Kidney epithelial cell (primary cell): ENCODE results near the gene BEX1. TPM values are rescaled to one million over a fixed set of nuclear protein-coding genes. Genes with fewer than 3 reads are reported as not detected.

Experiments used
- DNase-seq: peaks from one replicate; pipeline ENCODE4 v3.0.0-alpha.2; 2010; ENCODE audit warnings: low read depth
- H3K27me3 ChIP-seq: 2 replicates; pipeline ENCODE4 v1.6.0; 2011; ENCODE audit warnings: low read length; ENCODE audit not compliant: control insufficient read depth, insufficient read depth
- H3K36me3 ChIP-seq: 2 replicates; pipeline ENCODE4 v1.5.1; 2011; ENCODE audit warnings: low read length; ENCODE audit not compliant: control insufficient read depth, insufficient read depth
- H3K4me3 ChIP-seq: 2 replicates; pipeline ENCODE4 v1.5.1; 2011; ENCODE audit warnings: low read depth, mild to moderate bottlenecking, control low read depth, low read length
- CTCF ChIP-seq: IDR thresholded peaks from 2 replicates; pipeline ENCODE4 v1.5.1; 2011; ENCODE audit warnings: mild to moderate bottlenecking, moderate library complexity, low read length, control low read depth, inconsistent platforms; ENCODE audit not compliant: insufficient read depth, poor library complexity, severe bottlenecking
- total RNA-seq: library from RNA; depleted of rRNA; stranded (reverse); fragments of >200 nt; gene quantifications from 2 replicates; pipeline ENCODE4 v1.2.3, GENCODE V29; 2015

The BEX1 gene
- total RNA-seq, 1 donor from 2014 or later = 40.2 TPM

GRCh38 chrX:103017542-103017941 lies 46.4 kb downstream of the BEX1 start:
- H3K27me3 ChIP-seq = no peaks in the 10 kb centered on the region
- H3K4me3 ChIP-seq = no peak overlapping the region
- no peak for TF ChIP-seq CTCF
- no peaks in the 10 kb centered on the region for H3K36me3 ChIP-seq
- DNase-seq = no peak

DNA sequence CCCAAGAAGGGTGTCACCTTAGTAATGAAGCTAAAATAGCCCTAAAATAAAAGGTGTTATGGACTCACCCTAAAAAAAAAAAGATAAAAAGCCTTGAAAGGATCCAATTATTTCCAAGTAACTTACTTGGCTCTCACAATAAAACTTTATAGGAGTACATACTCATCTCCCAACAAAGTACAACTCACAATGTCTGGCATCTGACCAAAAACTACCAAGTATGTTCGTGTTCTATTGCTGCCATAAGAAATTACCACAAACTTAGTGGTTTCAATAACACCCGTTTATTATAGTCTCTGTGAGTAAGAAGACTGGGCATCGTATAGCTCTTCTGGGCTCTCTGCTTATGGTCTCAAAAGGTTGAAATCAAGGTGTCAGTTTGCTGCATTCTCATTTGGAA lies 51.0 kb downstream of the BEX1 start:
- TF ChIP-seq CTCF = no peak
- H3K27me3 ChIP-seq = no peaks in the 10 kb centered on the region
- no peak for DNase-seq
- H3K4me3 ChIP-seq = no peak overlapping the region
- H3K36me3 ChIP-seq = no peaks in the 10 kb centered on the region

Other genes starting within 250 kb of the BEX1 start
- 2.7 TPM in 1 of 2 replicates, not detected in the other for gene RAB40AL, start 126.9 kb downstream of the BEX1 start, total RNA-seq
- not detected in 2 replicates for gene NXF3, start 29.0 kb upstream of the BEX1 start, total RNA-seq
- 80.8 and 84.0 TPM in 2 replicates for gene BEX4, start 150.9 kb upstream of the BEX1 start, total RNA-seq
- 89.6 and 91.3 TPM in 2 replicates for gene TCEAL8, start 191.0 kb upstream of the BEX1 start, total RNA-seq
- 0.21 TPM in 1 of 2 replicates, not detected in the other for gene TCEAL5, start 212.6 kb upstream of the BEX1 start, total RNA-seq
- 74.2 and 81.3 TPM in 2 replicates for gene BEX2, start 246.8 kb upstream of the BEX1 start, total RNA-seq